IMR-90 (cell line): ENCODE data around the gene CLPTM1L. TPM values are rescaled to one million over a fixed set of nuclear protein-coding genes. Genes with fewer than 3 reads are reported as not detected.

Source experiments
- ATAC-seq: fragments of 200-7000 bp; cut with Tn5 transposase; 2 replicates; pipeline ENCODE4 v1.9.1; 2020; ENCODE audit warnings: low read depth, mild to moderate bottlenecking, moderate library complexity
- BruUV-seq: library from RNA; stranded (reverse); fragments of 400-500 nt; replicated peaks from 2 replicates; lab custom pipeline; 2021; lab: Mats Ljungman, UMichigan
- CTCF ChIA-PET: fragments of 300-600 bp; formaldehyde crosslinking; extraction: SDS; loops from one replicate; lab custom pipeline; 2021; ENCODE audit warnings: antibody characterized with exemption; lab: Yijun Ruan, JAX
- POLR2A ChIA-PET: fragments of 300-600 bp; sonication (Branson Sonifier 250); formaldehyde crosslinking; loops from one replicate; lab custom pipeline; 2022; ENCODE audit warnings: antibody characterized with exemption; ENCODE audit not compliant: unreplicated experiment; lab: Charles Lee
- DNase-seq: peaks from one replicate; pipeline ENCODE4 v3.0.0; 2013
- H2AFZ ChIP-seq: replicated peaks from 2 replicates; pipeline ENCODE3; 2013; ENCODE audit warnings: low read length, mild to moderate bottlenecking; ENCODE audit not compliant: poor library complexity
- H2AK5ac ChIP-seq: 2 replicates; pipeline ENCODE4 v1.6.1; 2013; ENCODE audit warnings: low read depth, low read length, inconsistent platforms
- H2AK9ac ChIP-seq: replicated peaks from 2 replicates; pipeline ENCODE3; 2013; ENCODE audit warnings: mild to moderate bottlenecking, low read depth, low read length, moderate library complexity; ENCODE audit not compliant: poor library complexity
- H2BK120ac ChIP-seq: 2 replicates; pipeline ENCODE4 v1.6.1; 2013; ENCODE audit warnings: low read depth, low read length, inconsistent platforms
- H2BK15ac ChIP-seq: 3 replicates; pipeline ENCODE4 v1.6.1; 2013; ENCODE audit warnings: low read depth, low read length, inconsistent platforms
- H2BK20ac ChIP-seq: 2 replicates; pipeline ENCODE4 v1.6.1; 2013; ENCODE audit warnings: low read depth, mild to moderate bottlenecking, inconsistent platforms, low read length, moderate library complexity
- H2BK5ac ChIP-seq: 2 replicates; pipeline ENCODE4 v1.6.1; 2013; ENCODE audit warnings: mild to moderate bottlenecking, low read depth, low read length, inconsistent platforms; ENCODE audit not compliant: poor library complexity, severe bottlenecking
- H3K14ac ChIP-seq: replicated peaks from 2 replicates; pipeline ENCODE4 v1.6.1; 2013; ENCODE audit warnings: low read depth, low read length, inconsistent platforms
- H3K18ac ChIP-seq: 2 replicates; pipeline ENCODE4 v1.6.1; 2013; ENCODE audit warnings: low read depth, low read length, control low read depth
- H3K23ac ChIP-seq: 2 replicates; pipeline ENCODE4 v1.6.1; 2013; ENCODE audit warnings: low read depth, low read length, inconsistent platforms
- H3K27ac ChIP-seq: 2 replicates; pipeline ENCODE4 v1.5.1; 2013; ENCODE audit warnings: mild to moderate bottlenecking, control low read depth, low read length; ENCODE audit not compliant: insufficient read depth
- H3K27me3 ChIP-seq: 2 replicates; pipeline ENCODE4 v1.6.1; 2013; ENCODE audit warnings: low read length; ENCODE audit not compliant: control insufficient read depth, insufficient read depth
- H3K36me3 ChIP-seq: 2 replicates; pipeline ENCODE4 v1.6.1; 2013; ENCODE audit warnings: low read length, mixed read lengths; ENCODE audit not compliant: control insufficient read depth, insufficient read depth
- H3K4ac ChIP-seq: 2 replicates; pipeline ENCODE4 v1.6.1; 2013; ENCODE audit warnings: low read depth, low read length, inconsistent platforms
- H3K4me1 ChIP-seq: 2 replicates; pipeline ENCODE4 v1.6.1; 2013; ENCODE audit warnings: low read length, mixed read lengths; ENCODE audit not compliant: control insufficient read depth, insufficient read depth
- H3K4me2 ChIP-seq: 2 replicates; pipeline ENCODE4 v1.6.1; 2013; ENCODE audit warnings: low read depth, mild to moderate bottlenecking, control low read depth, low read length, moderate library complexity
- H3K4me3 ChIP-seq: 2 replicates; pipeline ENCODE4 v1.5.1; 2013; ENCODE audit warnings: low read depth, mild to moderate bottlenecking, control low read depth, low read length, moderate library complexity; ENCODE audit not compliant: insufficient read depth
- H3K56ac ChIP-seq: 2 replicates; pipeline ENCODE4 v1.6.1; 2013; ENCODE audit warnings: low read length, inconsistent platforms; ENCODE audit not compliant: insufficient read depth; ENCODE audit errors: extremely low read depth
- H3K79me1 ChIP-seq, 2 experiments: 2 replicates each; pipeline ENCODE4 v1.6.1; 2013; ENCODE audit warnings: low read length in 2 of 2, inconsistent platforms in 1 of 2, low read depth in 1 of 2
- H3K9ac ChIP-seq: 2 replicates; pipeline ENCODE4 v1.6.1; 2013; ENCODE audit warnings: low read depth, low read length, control low read depth
- H3K9me1 ChIP-seq: 2 replicates; pipeline ENCODE4 v1.6.1; 2013; ENCODE audit warnings: low read length, inconsistent platforms; ENCODE audit not compliant: insufficient read depth
- H3K9me3 ChIP-seq: 2 replicates; pipeline ENCODE4 v1.6.1; 2013; ENCODE audit warnings: low read length; ENCODE audit not compliant: control insufficient read depth, insufficient read depth
- H4K20me1 ChIP-seq: 2 replicates; pipeline ENCODE4 v1.6.1; 2013; ENCODE audit warnings: low read length, inconsistent platforms; ENCODE audit not compliant: insufficient read depth
- H4K5ac ChIP-seq: 2 replicates; pipeline ENCODE4 v1.6.1; 2013; ENCODE audit warnings: mild to moderate bottlenecking, low read depth, low read length, control low read depth
- H4K8ac ChIP-seq, 2 experiments: 2 replicates each; pipeline ENCODE4 v1.6.1; 2013; ENCODE audit warnings: low read depth in 2 of 2, low read length in 2 of 2, control low read depth in 1 of 2, inconsistent platforms in 1 of 2
- H4K91ac ChIP-seq: 2 replicates; pipeline ENCODE4 v1.6.1; 2013; ENCODE audit warnings: low read depth, low read length, inconsistent platforms; ENCODE audit not compliant: insufficient read depth
- BHLHE40 ChIP-seq: fragments of 150-350 bp; IDR thresholded peaks from 2 replicates; pipeline ENCODE4 v1.6.1; 2016; ENCODE audit warnings: mild to moderate bottlenecking, low read depth, low read length
- CEBPB ChIP-seq: IDR thresholded peaks from 2 replicates; pipeline ENCODE4 v1.6.1; 2012; ENCODE audit warnings: low read depth, low read length, improper control_type of control experiment
- CHD1 ChIP-seq: IDR thresholded peaks from 2 replicates; pipeline ENCODE4 v1.6.1; 2012; ENCODE audit warnings: low read depth, low read length, improper control_type of control experiment
- CTCF ChIP-seq: conservative IDR thresholded peaks from 2 replicates; pipeline ENCODE4 v1.5.1; 2012; ENCODE audit warnings: mild to moderate bottlenecking, low read depth, low read length, improper control_type of control experiment
- FOS ChIP-seq: fragments of 150-350 bp; IDR thresholded peaks from 2 replicates; pipeline ENCODE4 v1.6.1; 2016; ENCODE audit warnings: low read depth, low read length
- MAFK ChIP-seq: IDR thresholded peaks from 2 replicates; pipeline ENCODE4 v1.6.1; 2012; ENCODE audit warnings: low read depth, low read length, improper control_type of control experiment
- MAZ ChIP-seq: IDR thresholded peaks from 2 replicates; pipeline ENCODE4 v1.6.1; 2012; ENCODE audit warnings: low read depth, mild to moderate bottlenecking, low read length, improper control_type of control experiment, moderate library complexity, borderline replicate concordance
- RAD21 ChIP-seq: IDR thresholded peaks from 2 replicates; pipeline ENCODE4 v1.6.1; 2012; ENCODE audit warnings: low read length, improper control_type of control experiment
- RCOR1 ChIP-seq: IDR thresholded peaks from 2 replicates; pipeline ENCODE4 v1.6.1; 2012; ENCODE audit warnings: mild to moderate bottlenecking, low read length, improper control_type of control experiment; ENCODE audit not compliant: insufficient replicate concordance
- RFX5 ChIP-seq: IDR thresholded peaks from 2 replicates; pipeline ENCODE4 v1.8.0; 2012; ENCODE audit warnings: low read depth, mild to moderate bottlenecking, low read length, moderate library complexity
- WGBS, 2 experiments: methylation state at CpG; one replicate each; pipeline versions ENCODE4 v1.1.5 to v1.1.7; 2013; ENCODE audit warnings: missing lambda C conversion rate in 2 of 2; ENCODE audit not compliant: insufficient read length in 1 of 2; ENCODE audit errors: extremely low coverage in 2 of 2; 5-methylcytosine and 5-hydroxymethylcytosine counted together
- dilution Hi-C: fragments of 300-500 bp; cut with HindIII; formaldehyde crosslinking; loops from one replicate; pipeline ENCODE4 v1.14.3; 2018; ENCODE audit warnings: low sequenced_read_pairs; ENCODE audit not compliant: unreplicated experiment
- in situ Hi-C: fragments of 300-500 bp; cut with MboI; formaldehyde crosslinking; loops from 3 replicates; pipeline ENCODE4 v1.14.3; 2019; ENCODE audit warnings: low sequenced_read_pairs, inconsistent platforms, mixed read lengths
- intact Hi-C: fragments of 100-400 bp; cut with micrococcal nuclease; formaldehyde crosslinking; loops from 2 replicates; pipeline ENCODE4 v1.10.0; 2022
- polyA plus RNA-seq, 3 experiments: library from polyadenylated mRNA; depleted of rRNA; stranded (reverse); fragments of >200 nt; gene quantifications; 2 replicates each; pipeline ENCODE4 v1.2.3, GENCODE V29; 2012; ENCODE audit warnings: low replicate concordance in 1 of 3
- total RNA-seq: library from RNA; depleted of rRNA; stranded (reverse); fragments of >200 nt; gene quantifications from 2 replicates; pipeline ENCODE4 v1.2.3, GENCODE V29; 2012
- TF ChIP-seq, protein P1 (sequence below): fragments of 150-350 bp; IDR thresholded peaks from 2 replicates; pipeline ENCODE4 v1.6.1; 2016; ENCODE audit warnings: low read depth, mild to moderate bottlenecking, low read length, moderate library complexity, borderline replicate concordance
- TF ChIP-seq, protein P2 (sequence below): fragments of 150-350 bp; IDR thresholded peaks from 2 replicates; pipeline ENCODE4 v1.6.1; 2017; ENCODE audit warnings: mild to moderate bottlenecking, antibody characterized with exemption, low read length, low read depth

Gene CLPTM1L
- total and polyA plus RNA-seq, 2 of the 4 experiments (the other 2 are of a cell fraction): 114 to 137 TPM

- Histone ChIP-seq H2AFZ (no peak overlapping the region), H2AK5ac (no peak overlapping the region), H3K36me3 (no peaks in the 10 kb centered on the region), H3K4ac (no peak overlapping the region), H3K9ac (no peak overlapping the region), H3K9me3 (no peaks in the 10 kb centered on the region), H3K4me2 (no peak overlapping the region), H3K56ac (no peak overlapping the region), H2BK5ac (no peak overlapping the region), H3K14ac (no peak overlapping the region), H2BK120ac (no peak overlapping the region), H3K27me3 (peaks cover 45% of the 10 kb centered on the region), H4K91ac (no peak overlapping the region), H3K27ac (no peak overlapping the region), H3K79me1 (no peaks in the 10 kb centered on the region), H4K20me1 (no peaks in the 10 kb centered on the region), H3K9me1 (peaks cover 3% of the 10 kb centered on the region; the same call in 1 of the 2 replicates), H3K18ac (no peak overlapping the region), H3K4me3 (no peak overlapping the region), H4K5ac (no peak overlapping the region), H2BK20ac (no peak overlapping the region), H4K8ac (no peak overlapping the region), H3K23ac (no peak overlapping the region), H2AK9ac (no peak overlapping the region), H3K4me1 (peaks cover 3% of the 10 kb centered on the region; the same call in 1 of the 2 replicates), H2BK15ac (no peak overlapping the region)
- ATAC-seq: no peak
- TF ChIP-seq RFX5: no peak
- TF ChIP-seq, protein P1, sequence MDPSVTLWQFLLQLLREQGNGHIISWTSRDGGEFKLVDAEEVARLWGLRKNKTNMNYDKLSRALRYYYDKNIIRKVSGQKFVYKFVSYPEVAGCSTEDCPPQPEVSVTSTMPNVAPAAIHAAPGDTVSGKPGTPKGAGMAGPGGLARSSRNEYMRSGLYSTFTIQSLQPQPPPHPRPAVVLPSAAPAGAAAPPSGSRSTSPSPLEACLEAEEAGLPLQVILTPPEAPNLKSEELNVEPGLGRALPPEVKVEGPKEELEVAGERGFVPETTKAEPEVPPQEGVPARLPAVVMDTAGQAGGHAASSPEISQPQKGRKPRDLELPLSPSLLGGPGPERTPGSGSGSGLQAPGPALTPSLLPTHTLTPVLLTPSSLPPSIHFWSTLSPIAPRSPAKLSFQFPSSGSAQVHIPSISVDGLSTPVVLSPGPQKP: no peak
- TF ChIP-seq MAFK: no peak
- no peak for TF ChIP-seq BHLHE40
- TF ChIP-seq RAD21: no peak
- no peak for TF ChIP-seq RCOR1
- no peak for TF ChIP-seq CEBPB
- TF ChIP-seq CTCF: no peak
- TF ChIP-seq, protein P2, sequence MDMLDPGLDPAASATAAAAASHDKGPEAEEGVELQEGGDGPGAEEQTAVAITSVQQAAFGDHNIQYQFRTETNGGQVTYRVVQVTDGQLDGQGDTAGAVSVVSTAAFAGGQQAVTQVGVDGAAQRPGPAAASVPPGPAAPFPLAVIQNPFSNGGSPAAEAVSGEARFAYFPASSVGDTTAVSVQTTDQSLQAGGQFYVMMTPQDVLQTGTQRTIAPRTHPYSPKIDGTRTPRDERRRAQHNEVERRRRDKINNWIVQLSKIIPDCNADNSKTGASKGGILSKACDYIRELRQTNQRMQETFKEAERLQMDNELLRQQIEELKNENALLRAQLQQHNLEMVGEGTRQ: no peak
- no peak for TF ChIP-seq CHD1
- TF ChIP-seq FOS: no peak
- no peak for TF ChIP-seq MAZ
- POLR2A ChIA-PET: no interaction called here
- DNase-seq: no peak
- dilution Hi-C loops: no loop called here
- no TSS peak for BruUV-seq
- 60% methylated on average over 1 of the region's 5 CpGs; no CpG with 5 or more reads in 1 of the 2 experiments for WGBS, 2 experiments
- intact Hi-C loops: no loop called here
- CTCF ChIA-PET: no interaction called here
- in situ Hi-C loops: no loop called here
Measured at GRCh38 chr5:1387876-1388275, 43.0 kb upstream of the CLPTM1L start.
